Thyroid gland (tissue), 4 donors: ENCODE results near the gene MXI1.

Source experiments
- CTCF ChIP-seq, 6 experiments: fragments of 200-600 bp in 3 of 6; fragments of 450-650 bp in 3 of 6; sonication (generic) in 3 of 6; IDR thresholded peaks; one replicate each; pipeline ENCODE4 v1.5.1; 2016 to 2019; ENCODE audit warnings: antibody characterized with exemption in 6 of 6, mild to moderate bottlenecking in 2 of 6, inconsistent platforms in 1 of 6, moderate library complexity in 1 of 6
- POLR2A ChIP-seq, 2 donors: fragments of 450-650 bp; IDR thresholded peaks; one replicate each; pipeline ENCODE4 v1.6.1; 2017; ENCODE audit warnings: antibody characterized with exemption in 2 of 2, mild to moderate bottlenecking in 2 of 2, moderate library complexity in 1 of 2

- peak; percentile 31 to 85 (median 72) for TF ChIP-seq CTCF (IDR thresholded peaks at IDR 0.05)
- no peak for TF ChIP-seq POLR2A (IDR thresholded peaks at IDR 0.05)
Observed at GRCh38 chr10:110311357-110311949, 104.0 kb downstream of the MXI1 start.
